ENCODE results near the gene POM121C.
"Not testable (repeated sequence)": the region's sequence is repeated elsewhere in the genome, so short reads cannot be mapped to it uniquely, and the experiment has no call there.

GRCh38 chr7:75404663-75405062, 81.4 kb downstream of the POM121C start:
- TF ChIP-seq CTCF (IDR thresholded peaks at IDR 0.05); ZFX (IDR thresholded peaks at IDR 0.05; ENCODE audit: borderline replicate concordance): not testable (repeated sequence)
